ENCODE results near the gene TPRG1L. TPM values are rescaled to one million over a fixed set of nuclear protein-coding genes. Genes with fewer than 3 reads are reported as not detected.
A peak's percentile ranks its signal among the peaks of the same experiment; 100 is the strongest.

Gene TPRG1L
- total RNA-seq, 1 experiment from 2014 or later = 22.0 TPM

DNA sequence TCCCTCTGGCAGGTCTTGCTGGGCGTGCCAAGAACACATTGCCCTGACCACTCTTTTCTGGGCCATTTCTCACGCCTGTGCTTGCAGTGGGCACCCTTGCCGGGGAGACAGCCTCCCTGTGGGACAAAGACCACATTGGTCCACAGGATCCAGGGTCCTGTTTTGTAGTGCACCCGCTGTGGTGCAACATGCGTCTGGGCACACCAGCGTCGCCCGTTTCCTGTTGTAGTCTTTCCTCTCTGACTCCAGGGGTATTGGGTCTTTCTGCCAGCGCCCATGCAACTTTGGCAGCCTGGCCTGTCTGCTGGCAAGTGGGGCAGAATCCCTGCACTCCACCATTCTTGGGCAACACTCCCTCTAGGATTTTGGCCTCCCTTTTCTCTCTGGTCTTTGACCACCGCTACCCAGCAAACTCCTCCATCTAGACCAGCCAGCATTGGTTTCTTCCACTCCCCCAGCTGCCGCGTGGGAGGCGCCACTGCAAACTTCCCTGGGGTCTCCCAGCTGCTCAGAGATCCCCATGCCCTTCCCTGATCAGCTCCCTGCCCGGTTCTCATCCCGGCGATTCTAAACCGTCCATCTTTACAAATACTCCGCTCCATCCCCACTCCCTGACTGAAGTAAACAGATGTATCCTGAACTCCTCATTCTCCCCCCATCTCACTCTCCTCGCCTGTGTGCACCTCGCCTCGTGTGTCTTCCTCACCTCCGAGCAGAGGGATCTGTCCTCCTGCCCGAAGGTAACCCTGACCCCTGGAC, 1.2 kb upstream of the TPRG1L start:
- Histone ChIP-seq H3K27me3 (ENCODE audit: control insufficient read depth, insufficient read depth, low read length) (peaks cover 5% of the 10 kb centered on the region), H3K36me3 (replicated peaks; ENCODE audit: control insufficient read depth, insufficient read depth, low read length) (peaks cover 1% of the 10 kb centered on the region), H3K4me3 (ENCODE audit: insufficient read depth, low read depth, low read length) (peak overlapping the region; percentile 88)
- no peak for DNase-seq

DNA sequence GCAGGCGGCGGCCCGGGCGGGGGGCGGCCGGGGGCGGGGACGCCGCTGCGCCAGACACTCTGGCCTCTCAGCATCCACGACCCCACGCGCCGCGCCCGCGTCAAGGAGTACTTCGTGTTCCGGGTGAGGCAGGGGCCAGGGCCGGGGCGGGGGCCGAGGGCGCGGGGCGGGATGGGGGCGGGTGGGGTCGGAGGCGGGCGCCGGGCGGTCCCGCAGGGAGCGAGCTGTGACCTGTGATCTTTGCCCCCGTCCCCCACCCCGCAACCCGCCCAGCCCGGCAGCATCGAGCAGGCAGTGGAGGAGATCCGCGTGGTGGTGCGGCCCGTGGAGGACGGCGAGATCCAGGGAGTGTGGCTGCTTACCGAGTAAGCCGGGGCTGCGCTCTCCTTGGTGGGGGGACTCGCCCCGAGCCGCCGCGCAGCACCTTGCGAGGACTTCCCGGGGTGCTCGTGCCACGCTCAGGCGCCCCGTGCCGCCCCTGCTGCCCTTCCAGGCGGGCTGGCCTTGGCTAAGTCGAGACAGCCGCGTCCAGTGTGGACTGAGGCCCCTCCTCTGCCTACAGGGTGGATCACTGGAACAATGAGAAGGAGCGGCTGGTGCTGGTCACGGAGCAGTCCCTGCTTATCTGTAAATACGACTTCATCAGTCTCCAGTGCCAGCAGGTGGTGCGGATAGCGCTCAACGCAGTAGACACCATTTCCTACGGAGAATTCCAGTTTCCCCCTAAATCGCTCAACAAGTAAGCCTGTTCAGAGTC, 514 bp downstream of the TPRG1L start:
- DNase-seq = peak; percentile 85
- peaks cover 1% of the 10 kb centered on the region for H3K36me3 ChIP-seq (replicated peaks; ENCODE audit: control insufficient read depth, insufficient read depth, low read length)

DNA sequence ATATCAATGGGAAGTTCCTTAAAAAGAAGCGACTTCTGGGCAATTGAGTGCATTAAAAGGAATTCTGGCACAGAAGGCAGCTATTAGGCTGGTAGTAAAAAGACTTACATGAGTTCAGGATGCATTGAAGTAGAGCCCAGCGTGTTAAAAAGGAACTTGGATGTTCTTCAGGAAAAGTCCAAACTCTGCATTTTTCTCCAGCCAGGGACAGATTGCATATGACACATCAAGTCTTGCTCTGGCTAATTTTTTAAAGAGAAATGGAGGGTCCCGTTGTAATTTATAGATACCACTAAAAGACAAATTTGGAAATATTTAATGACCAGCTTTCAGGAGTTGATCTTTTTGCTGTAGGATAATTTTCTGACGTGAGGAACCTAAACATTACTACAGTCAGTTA, 1.2 kb downstream of the TPRG1L start:
- H3K4me3 ChIP-seq (ENCODE audit: insufficient read depth, low read depth, low read length) = no peak overlapping the region; the same call in 1 of the 2 replicates
- peaks cover 2% of the 10 kb centered on the region; the same call in 1 of the 2 replicates for H3K27me3 ChIP-seq (ENCODE audit: control insufficient read depth, insufficient read depth, low read length)
- no peak for DNase-seq
- peaks cover 1% of the 10 kb centered on the region for H3K36me3 ChIP-seq (replicated peaks; ENCODE audit: control insufficient read depth, insufficient read depth, low read length)

More for the DNA sequence above, 514 bp downstream of the TPRG1L start:
- peaks cover 4% of the 10 kb centered on the region for H3K27me3 ChIP-seq (ENCODE audit: control insufficient read depth, insufficient read depth, low read length)
- peak overlapping the region; percentile 73 for H3K4me3 ChIP-seq (ENCODE audit: insufficient read depth, low read depth, low read length)

DNA sequence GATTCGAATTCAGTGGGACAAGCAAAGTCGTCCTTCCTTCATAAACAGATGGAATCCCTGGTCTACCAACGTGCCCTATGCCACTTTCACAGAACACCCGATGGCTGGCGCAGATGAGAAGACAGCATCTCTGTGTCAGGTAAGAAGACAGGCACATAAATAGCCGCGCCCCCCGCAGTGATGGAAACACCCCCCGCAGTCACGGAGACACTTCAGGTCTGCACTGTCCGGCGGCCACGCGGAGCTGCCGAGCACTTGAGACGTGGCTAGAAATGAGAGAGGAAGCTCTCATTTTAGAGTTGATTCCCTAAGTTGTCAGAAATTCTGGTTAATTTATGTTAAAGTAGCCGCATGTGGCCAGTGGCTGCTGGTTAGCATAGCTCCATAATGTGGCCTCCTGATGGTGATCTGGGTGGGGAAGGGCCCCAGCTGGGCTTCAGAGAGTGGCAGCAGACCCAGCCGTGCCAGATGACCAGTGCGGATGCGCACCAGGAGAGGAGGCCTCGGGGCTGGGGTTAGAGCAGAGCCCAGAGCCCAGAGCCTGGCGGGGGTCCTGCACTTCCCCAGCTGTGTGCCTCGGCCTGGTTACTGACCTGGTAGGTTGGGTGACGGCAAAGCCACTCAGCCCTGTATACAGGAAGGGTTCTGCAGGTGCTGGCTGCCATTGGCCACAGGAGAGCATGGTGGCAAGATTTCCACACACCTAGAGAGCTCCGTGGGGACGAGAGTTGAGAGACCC, 2.9 kb downstream of the TPRG1L start:
- Histone ChIP-seq H3K4me3 (ENCODE audit: insufficient read depth, low read depth, low read length) (no peak overlapping the region), H3K36me3 (replicated peaks; ENCODE audit: control insufficient read depth, insufficient read depth, low read length) (peaks cover 1% of the 10 kb centered on the region), H3K27me3 (ENCODE audit: control insufficient read depth, insufficient read depth, low read length) (peaks cover 2% of the 10 kb centered on the region; the same call in 1 of the 2 replicates)
- DNase-seq = no peak

DNA sequence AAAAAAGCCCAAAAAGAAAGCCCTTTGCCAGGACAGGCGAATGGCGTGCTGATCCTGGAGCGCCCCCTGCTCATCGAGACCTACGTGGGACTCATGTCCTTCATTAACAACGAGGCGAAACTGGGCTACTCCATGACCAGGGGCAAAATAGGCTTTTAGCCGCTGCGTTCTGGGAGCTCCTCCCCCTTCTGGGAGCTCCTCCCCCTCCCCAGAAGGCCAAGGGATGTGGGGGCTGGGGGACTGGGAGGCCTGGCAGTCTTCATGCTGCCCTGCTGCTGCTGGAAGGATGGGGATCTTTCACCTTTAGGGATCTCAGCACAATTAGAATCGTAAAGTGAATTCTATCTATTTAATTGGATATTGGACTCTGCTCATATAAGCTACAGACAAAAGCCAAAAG, 3.6 kb downstream of the TPRG1L start:
- peaks cover under 1% of the 10 kb centered on the region; the same call in 1 of the 2 replicates for H3K27me3 ChIP-seq (ENCODE audit: control insufficient read depth, insufficient read depth, low read length)
- peaks cover 1% of the 10 kb centered on the region for H3K36me3 ChIP-seq (replicated peaks; ENCODE audit: control insufficient read depth, insufficient read depth, low read length)
- DNase-seq = no peak
- no peak overlapping the region for H3K4me3 ChIP-seq (ENCODE audit: insufficient read depth, low read depth, low read length)

DNA sequence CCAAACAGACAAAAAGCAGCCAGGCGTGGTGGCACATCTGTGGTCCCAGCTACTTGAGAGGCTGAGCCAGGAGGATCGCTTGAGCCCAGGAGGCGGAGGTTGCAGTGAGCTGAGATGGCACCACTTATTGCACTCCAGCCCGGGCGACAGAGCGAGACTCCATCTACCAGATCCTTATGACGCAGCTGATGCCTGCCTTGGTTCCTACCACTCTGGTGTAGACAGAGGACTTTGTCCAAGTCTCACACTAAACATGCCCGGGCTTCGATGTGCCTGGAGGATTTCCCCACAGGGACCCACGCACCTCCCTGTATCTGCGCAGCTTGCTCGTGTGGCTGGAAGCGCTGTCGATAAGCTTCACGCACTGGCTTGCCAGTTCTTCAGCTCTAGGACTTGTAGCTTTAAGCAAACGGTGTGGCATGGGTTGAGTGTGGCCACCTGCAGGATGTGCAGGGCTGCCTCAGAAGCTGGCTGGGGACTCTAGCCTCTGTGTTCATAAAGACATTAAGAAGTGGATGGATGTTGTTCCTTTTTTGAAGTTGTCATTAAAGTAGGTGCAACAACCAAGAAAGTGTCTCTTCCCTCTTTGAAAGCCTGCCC, 4.8 kb downstream of the TPRG1L start:
- no peak for DNase-seq
- H3K4me3 ChIP-seq (ENCODE audit: insufficient read depth, low read depth, low read length) = no peak overlapping the region
- H3K27me3 ChIP-seq (ENCODE audit: control insufficient read depth, insufficient read depth, low read length) = no peaks in the 10 kb centered on the region
- H3K36me3 ChIP-seq (replicated peaks; ENCODE audit: control insufficient read depth, insufficient read depth, low read length) = peaks cover 4% of the 10 kb centered on the region

DNA sequence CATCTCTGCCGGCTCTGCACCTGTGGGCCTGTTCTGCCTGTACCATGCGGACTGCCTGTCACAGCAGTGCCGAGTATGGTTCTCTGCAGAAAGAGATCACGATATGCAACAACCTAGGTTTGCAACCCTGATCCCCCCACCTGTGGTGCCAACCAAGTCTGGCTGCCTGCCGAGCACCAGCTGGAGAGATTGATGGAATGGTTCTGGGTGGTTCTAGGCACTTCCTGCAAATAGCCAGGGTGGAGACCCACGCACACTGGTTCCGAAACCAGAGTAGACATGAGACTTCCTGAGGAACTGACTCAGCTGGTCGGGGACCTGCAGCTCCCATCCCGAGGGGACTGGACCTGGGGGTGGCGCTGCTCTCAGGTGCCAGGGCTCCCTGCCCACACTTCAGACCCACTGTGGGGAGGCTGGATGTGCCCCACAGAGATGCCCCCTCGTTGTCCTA, 5.4 kb downstream of the TPRG1L start:
- Histone ChIP-seq H3K36me3 (replicated peaks; ENCODE audit: control insufficient read depth, insufficient read depth, low read length) (peaks cover 6% of the 10 kb centered on the region), H3K27me3 (ENCODE audit: control insufficient read depth, insufficient read depth, low read length) (no peaks in the 10 kb centered on the region), H3K4me3 (ENCODE audit: insufficient read depth, low read depth, low read length) (no peak overlapping the region)
- DNase-seq = no peak

DNA sequence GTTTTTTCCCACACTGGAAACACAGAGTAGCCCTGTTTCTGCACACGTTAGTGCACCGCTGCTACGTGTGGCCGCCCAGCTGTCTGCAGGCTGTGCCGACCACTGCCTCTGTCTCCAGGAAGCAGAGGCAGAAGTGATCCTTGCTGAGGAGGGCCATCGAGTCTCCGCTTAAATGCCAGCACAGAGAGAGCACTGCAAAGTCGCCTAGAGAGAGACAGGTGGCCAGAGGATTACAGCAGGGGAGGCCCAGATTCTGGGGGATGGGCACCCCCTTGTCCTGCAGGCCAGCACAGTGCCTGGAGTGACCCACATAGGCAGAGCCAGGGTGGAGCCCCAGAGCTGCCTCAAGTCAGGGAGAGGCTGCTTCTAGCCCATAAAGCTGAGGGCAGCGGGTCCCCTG, 6.1 kb downstream of the TPRG1L start:
- H3K27me3 ChIP-seq (ENCODE audit: control insufficient read depth, insufficient read depth, low read length) = no peaks in the 10 kb centered on the region
- DNase-seq = no peak
- no peak overlapping the region for H3K4me3 ChIP-seq (ENCODE audit: insufficient read depth, low read depth, low read length)
- peaks cover 7% of the 10 kb centered on the region for H3K36me3 ChIP-seq (replicated peaks; ENCODE audit: control insufficient read depth, insufficient read depth, low read length)

DNA sequence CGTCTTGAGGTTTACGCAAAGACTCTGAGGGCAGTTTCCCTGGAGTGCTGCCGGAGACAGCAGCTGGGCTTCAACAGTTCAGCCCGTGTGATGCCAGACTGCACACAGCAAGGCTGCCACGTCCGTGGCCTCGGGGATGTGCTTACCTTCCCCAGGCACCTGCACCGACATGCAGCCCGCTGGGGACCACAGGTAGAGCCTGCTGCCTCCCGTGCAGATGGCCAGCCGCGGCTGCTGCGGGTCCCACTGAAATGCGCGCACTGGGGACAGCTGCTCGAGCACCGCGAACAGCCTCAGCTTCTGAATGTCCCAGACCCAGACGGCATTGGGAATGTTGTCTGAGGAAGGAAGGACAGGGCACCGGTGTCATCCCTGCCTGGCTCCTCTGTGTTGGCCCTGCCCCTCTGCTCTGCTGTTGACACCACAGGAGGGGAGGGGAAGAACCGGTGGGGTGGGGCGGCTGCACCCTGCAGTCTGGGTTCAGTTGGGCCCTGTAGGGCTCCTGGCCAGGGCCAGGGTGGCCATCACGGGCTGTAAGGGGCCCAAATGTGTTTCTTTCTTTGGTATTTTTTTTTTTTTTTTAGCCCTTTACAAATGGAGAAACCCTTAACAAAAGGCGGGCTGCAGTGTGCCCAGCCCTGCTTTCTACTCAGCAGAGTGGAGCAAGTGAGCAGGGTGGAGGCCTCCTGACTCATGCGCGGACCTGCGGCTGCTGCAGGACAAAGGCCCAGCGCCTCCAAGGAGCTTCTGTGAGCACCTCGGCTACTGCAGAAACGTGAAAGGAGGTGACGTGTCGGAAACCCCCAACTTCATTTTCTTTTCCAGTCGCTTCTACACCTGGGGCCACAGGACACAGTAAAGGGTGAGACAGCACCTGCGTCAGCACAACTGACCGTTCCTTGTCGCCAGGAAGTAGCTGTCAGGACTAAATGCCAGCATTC, 6.8 kb downstream of the TPRG1L start:
- peaks cover 9% of the 10 kb centered on the region for H3K36me3 ChIP-seq (replicated peaks; ENCODE audit: control insufficient read depth, insufficient read depth, low read length)
- DNase-seq = peak; percentile 85
- H3K4me3 ChIP-seq (ENCODE audit: insufficient read depth, low read depth, low read length) = no peak overlapping the region
- no peaks in the 10 kb centered on the region for H3K27me3 ChIP-seq (ENCODE audit: control insufficient read depth, insufficient read depth, low read length)

DNA sequence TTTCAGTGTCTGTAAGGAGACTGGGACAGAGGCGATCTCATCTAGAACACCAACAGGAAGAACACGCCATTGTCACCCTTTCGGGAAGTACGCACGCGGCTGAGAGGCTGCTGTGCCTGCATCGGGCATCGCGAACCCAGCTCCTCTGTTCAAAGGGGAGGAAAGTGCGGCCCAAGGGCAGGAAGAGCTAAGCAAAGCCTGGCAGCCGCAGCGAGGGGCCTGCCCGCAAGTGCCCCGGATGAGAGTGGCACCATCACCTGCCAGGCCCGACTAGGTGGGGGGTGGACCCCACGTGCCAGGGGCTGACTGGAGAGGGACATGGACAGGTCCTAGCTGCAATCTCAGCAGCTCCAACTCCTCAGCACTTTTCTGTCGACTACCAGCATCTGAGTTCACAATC, 7.5 kb downstream of the TPRG1L start:
- DNase-seq = no peak
- Histone ChIP-seq H3K27me3 (ENCODE audit: control insufficient read depth, insufficient read depth, low read length) (no peaks in the 10 kb centered on the region), H3K4me3 (ENCODE audit: insufficient read depth, low read depth, low read length) (no peak overlapping the region), H3K36me3 (replicated peaks; ENCODE audit: control insufficient read depth, insufficient read depth, low read length) (peaks cover 10% of the 10 kb centered on the region)

DNA sequence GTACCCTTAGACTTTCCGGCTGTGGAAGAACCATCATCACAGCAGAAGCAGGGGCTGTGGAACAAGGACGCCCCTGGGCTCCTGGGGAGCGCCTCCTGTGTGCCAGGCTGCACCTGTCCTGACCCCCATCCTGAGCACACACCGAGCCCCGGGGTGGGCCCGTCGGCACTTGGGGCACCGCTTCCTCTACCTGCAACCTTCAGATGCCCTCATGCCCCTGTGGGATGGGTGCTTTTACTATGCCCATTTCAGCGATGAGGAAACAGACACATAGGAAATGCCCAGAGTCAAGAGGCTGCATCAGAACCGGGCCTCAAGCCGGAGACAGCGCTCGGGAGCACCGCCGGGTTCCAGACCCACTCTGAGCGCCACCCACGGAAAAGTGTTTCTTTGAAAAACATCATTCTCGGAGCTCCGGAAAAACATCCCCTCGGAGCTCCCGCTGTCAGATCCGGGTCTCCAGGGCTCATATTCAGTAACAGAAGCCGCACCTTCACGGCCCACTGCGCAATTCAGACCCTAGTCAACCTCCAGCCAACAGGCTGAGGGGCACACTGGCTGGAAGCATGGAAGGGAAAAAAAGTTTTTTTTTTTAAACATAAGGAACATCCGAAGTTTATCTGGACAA, 8.0 kb downstream of the TPRG1L start:
- Histone ChIP-seq H3K4me3 (ENCODE audit: insufficient read depth, low read depth, low read length) (no peak overlapping the region), H3K36me3 (replicated peaks; ENCODE audit: control insufficient read depth, insufficient read depth, low read length) (peaks cover 10% of the 10 kb centered on the region), H3K27me3 (ENCODE audit: control insufficient read depth, insufficient read depth, low read length) (no peaks in the 10 kb centered on the region)
- no peak for DNase-seq

DNA sequence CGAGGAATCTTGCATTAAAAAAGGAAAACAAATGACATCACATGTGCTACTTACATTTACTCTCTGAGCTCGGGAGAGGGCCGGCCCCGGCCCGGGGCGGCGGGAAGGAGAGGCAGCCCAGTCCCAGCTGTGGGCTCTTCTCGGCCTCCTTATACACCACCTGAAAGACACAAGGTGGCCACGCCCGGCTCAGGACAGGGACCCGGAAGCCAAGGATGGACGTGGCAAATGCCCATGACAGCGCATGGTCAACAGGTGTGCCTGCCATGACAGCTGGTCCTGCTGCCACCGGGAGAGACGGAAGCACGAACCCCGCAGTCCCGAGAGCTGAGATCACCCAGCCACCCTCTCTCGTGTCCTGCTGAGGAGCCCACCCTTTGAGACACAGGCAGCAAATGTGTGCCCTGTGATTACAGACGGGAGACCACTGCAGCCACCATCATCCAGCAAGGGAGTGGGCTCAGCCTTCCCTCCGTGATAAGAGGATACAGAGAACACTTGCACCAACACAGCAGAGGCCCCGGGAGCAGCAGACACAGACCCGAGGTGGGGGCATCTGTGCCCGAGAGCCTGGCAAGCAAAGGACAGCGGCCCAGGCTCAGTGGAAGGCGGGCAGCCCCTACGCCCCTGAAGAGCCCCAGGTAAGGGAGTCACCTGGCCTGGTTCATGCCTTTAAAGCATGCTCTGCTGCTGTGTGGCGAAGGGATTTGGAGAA, 8.7 kb downstream of the TPRG1L start:
- Histone ChIP-seq H3K4me3 (ENCODE audit: insufficient read depth, low read depth, low read length) (no peak overlapping the region), H3K27me3 (ENCODE audit: control insufficient read depth, insufficient read depth, low read length) (no peaks in the 10 kb centered on the region), H3K36me3 (replicated peaks; ENCODE audit: control insufficient read depth, insufficient read depth, low read length) (peaks cover 11% of the 10 kb centered on the region)
- DNase-seq = no peak

Measured in H7 (cell line).